Liver (tissue), 9 donors: ENCODE results near the gene MPC1. TPM values are rescaled to one million over a fixed set of nuclear protein-coding genes. Genes with fewer than 3 reads are reported as not detected.

Experiments
- DNase-seq: peaks from one replicate; pipeline ENCODE4 v3.0.0-alpha.2; 2017; ENCODE audit warnings: low spot score
- H3K27ac ChIP-seq, 2 donors: one replicate each; pipeline ENCODE4 v1.7.0; 2013; ENCODE audit warnings: inconsistent platforms in 2 of 2, low read length in 2 of 2, control low read depth in 1 of 2, low read depth in 1 of 2, mild to moderate bottlenecking in 1 of 2
- H3K27me3 ChIP-seq, 4 donors: one replicate each; pipeline versions ENCODE4 v1.6.1 to v1.7.0; 2013; ENCODE audit warnings: low read length in 3 of 4, inconsistent platforms in 1 of 4, mild to moderate bottlenecking in 1 of 4, moderate library complexity in 1 of 4; ENCODE audit not compliant: control insufficient read depth in 4 of 4, insufficient read depth in 4 of 4
- H3K36me3 ChIP-seq, 4 donors: one replicate each; pipeline versions ENCODE4 v1.6.1 to v1.7.0; 2013; ENCODE audit warnings: low read length in 3 of 4, mild to moderate bottlenecking in 3 of 4, low read depth in 1 of 4, moderate library complexity in 1 of 4; ENCODE audit not compliant: control insufficient read depth in 4 of 4, insufficient read depth in 3 of 4
- H3K4me1 ChIP-seq, 4 donors: one replicate each; pipeline versions ENCODE4 v1.6.1 to v1.7.0; 2013; ENCODE audit warnings: low read length in 3 of 4, mild to moderate bottlenecking in 3 of 4, moderate library complexity in 1 of 4; ENCODE audit not compliant: control insufficient read depth in 4 of 4, insufficient read depth in 4 of 4
- H3K4me3 ChIP-seq, 3 donors: one replicate each; pipeline versions ENCODE4 v1.6.1 to v1.7.0; 2013; ENCODE audit warnings: low read length in 3 of 3, control low read depth in 1 of 3, low read depth in 1 of 3, mild to moderate bottlenecking in 1 of 3
- H3K9ac ChIP-seq, 2 donors: one replicate each; pipeline ENCODE4 v1.7.0; 2013; ENCODE audit warnings: low read length in 2 of 2, mild to moderate bottlenecking in 2 of 2, moderate library complexity in 2 of 2, control low read depth in 1 of 2, low read depth in 1 of 2
- H3K9me3 ChIP-seq, 4 donors: one replicate each; pipeline versions ENCODE4 v1.6.1 to v1.7.0; 2013; ENCODE audit warnings: low read length in 3 of 4; ENCODE audit not compliant: control insufficient read depth in 4 of 4
- ATF3 ChIP-seq: IDR thresholded peaks from 2 replicates; pipeline ENCODE4 v1.6.1; 2016; ENCODE audit warnings: antibody characterized with exemption
- CTCF ChIP-seq: fragments of 150-350 bp; IDR thresholded peaks from 2 replicates; pipeline ENCODE4 v1.5.1; 2017; ENCODE audit warnings: improper control_type of control experiment, low read depth, low read length; ENCODE audit not compliant: missing input control
- EGR1 ChIP-seq, 2 donors: IDR thresholded peaks; 2 replicates each; pipeline ENCODE4 v1.6.1; 2016 to 2018; ENCODE audit warnings: antibody characterized with exemption in 2 of 2, low read depth in 2 of 2
- FOXA1 ChIP-seq: IDR thresholded peaks from 2 replicates; pipeline ENCODE4 v1.6.1; 2016; ENCODE audit warnings: antibody characterized with exemption
- FOXA2 ChIP-seq: IDR thresholded peaks from 2 replicates; pipeline ENCODE4 v1.6.1; 2016; ENCODE audit warnings: antibody characterized with exemption
- HNF4A ChIP-seq, 2 donors: conservative IDR thresholded peaks; 2 replicates each; pipeline ENCODE4 v1.6.1; 2016; ENCODE audit warnings: antibody characterized with exemption in 2 of 2, mild to moderate bottlenecking in 2 of 2
- HNF4G ChIP-seq: IDR thresholded peaks from 2 replicates; pipeline ENCODE4 v1.6.1; 2016; ENCODE audit warnings: antibody characterized with exemption
- JUND ChIP-seq, 2 donors: IDR thresholded peaks; 2 replicates each; pipeline ENCODE4 v1.6.1; 2016; ENCODE audit warnings: antibody characterized with exemption in 2 of 2
- MAX ChIP-seq: IDR thresholded peaks from 2 replicates; pipeline ENCODE4 v1.6.1; 2016; ENCODE audit warnings: antibody characterized with exemption
- NR2F2 ChIP-seq: IDR thresholded peaks from 2 replicates; pipeline ENCODE4 v1.6.1; 2016; ENCODE audit warnings: antibody characterized with exemption
- RAD21 ChIP-seq, 2 donors: IDR thresholded peaks; 2 replicates each; pipeline ENCODE4 v1.6.1; 2016; ENCODE audit warnings: antibody characterized with exemption in 2 of 2, mild to moderate bottlenecking in 2 of 2
- REST ChIP-seq: IDR thresholded peaks from 2 replicates; pipeline ENCODE4 v1.6.1; 2016; ENCODE audit warnings: antibody characterized with exemption, mild to moderate bottlenecking
- YY1 ChIP-seq: IDR thresholded peaks from 2 replicates; pipeline ENCODE4 v1.6.1; 2016; ENCODE audit warnings: antibody characterized with exemption, mild to moderate bottlenecking
- ZBTB33 ChIP-seq: IDR thresholded peaks from 2 replicates; pipeline ENCODE4 v1.6.1; 2016; ENCODE audit warnings: antibody characterized with exemption
- WGBS: extraction: QIAGEN DNeasy Blood & Tissue Kit; methylation state at CpG from one replicate; pipeline ENCODE4 v1.1.7; 2013; 5-methylcytosine and 5-hydroxymethylcytosine counted together
- polyA plus RNA-seq, 2 donors: library from polyadenylated mRNA; stranded (reverse) in 1 of 2; unstranded in 1 of 2; fragments of 200-250 nt in 1 of 2; fragments of >200 nt in 1 of 2; fragmentation: Nextera tagmentation in 1 of 2; extraction: Ambion mirVana in 1 of 2; gene quantifications; one replicate each; pipeline versions ENCODE4 v1.2.1 to v1.2.3, GENCODE V29; 2013 to 2015
- total RNA-seq, 2 donors: library from RNA; depleted of rRNA; stranded (reverse); fragments of >200 nt; gene quantifications; one replicate each; pipeline ENCODE4 v1.2.3, GENCODE V29; 2014
- donor health status: healthy.
- donor health status: healthy.
- donor health status: healthy.
- donor health status: healthy.
- donor health status: healthy.

The MPC1 gene
- total and polyA plus RNA-seq, 4 donors: 79.7 to 478 (median 237) TPM

- no peaks in the 10 kb centered on the region for H3K27me3 ChIP-seq
- H3K36me3 ChIP-seq: no peaks in the 10 kb centered on the region
- 98% methylated on average over 4 of the region's 4 CpGs for WGBS
- H3K4me1 ChIP-seq: peaks cover 0 to 17% (median 5%) of the 10 kb centered on the region in 4 donors
- no peak for DNase-seq
- no peak overlapping the region for H3K9ac ChIP-seq
- TF ChIP-seq FOXA2: no peak
- TF ChIP-seq FOXA1: no peak
- no peak overlapping the region for H3K4me3 ChIP-seq
- no peak overlapping the region for H3K27ac ChIP-seq
- no peaks in the 10 kb centered on the region for H3K9me3 ChIP-seq
Measured at GRCh38 chr6:166354965-166355364, 27.8 kb downstream of the MPC1 start.

- Histone ChIP-seq H3K9ac (no peak overlapping the region), H3K27ac (no peak overlapping the region), H3K36me3 (no peaks in the 10 kb centered on the region), H3K4me1 (peaks cover 0 to 18% (median 5%) of the 10 kb centered on the region in 4 donors), H3K9me3 (no peaks in the 10 kb centered on the region), H3K4me3 (no peak overlapping the region), H3K27me3 (no peaks in the 10 kb centered on the region)
- no peak for DNase-seq
- 74% methylated on average over 4 of the region's 4 CpGs for WGBS
- TF ChIP-seq FOXA2 (no peak), JUND (IDR thresholded peaks at IDR 0.05) (no peak), NR2F2 (no peak), MAX (no peak), ATF3 (no peak), RAD21 (IDR thresholded peaks at IDR 0.05) (no peak), EGR1 (IDR thresholded peaks at IDR 0.05; ENCODE audit: low read depth in 2 of 2) (no peak), FOXA1 (no peak), HNF4G (no peak), REST (no peak), HNF4A (conservative IDR thresholded peaks at IDR 0.05) (no peak), YY1 (no peak), CTCF (no peak), ZBTB33 (no peak)
Measured at GRCh38 chr6:166354143-166354542, 28.6 kb downstream of the MPC1 start.
